ENCODE data around the gene MCAT.

Gene MCAT

GRCh38 chr22:43142880-43143562 is at the start of gene MCAT:
Gene MCAT (minus strand): TSS chr22:43143398. CDS start chr22:43143348, 50 bp downstream.
- peak within 1 kb of the TSS; percentile 99 for H3K4me3 ChIP-seq (ENCODE audit: low read depth, low read length)
- TF ChIP-seq CTCF (IDR thresholded peaks at IDR 0.05; ENCODE audit: borderline replicate concordance, insufficient read depth, low read depth, low read length) = no peak

GRCh38 chr22:43191831-43192230 is 48.6 kb upstream of the MCAT start:
- TF ChIP-seq CTCF (IDR thresholded peaks at IDR 0.05; ENCODE audit: borderline replicate concordance, insufficient read depth, low read depth, low read length) = no peak
- H3K4me3 ChIP-seq (ENCODE audit: low read depth, low read length) = no peak overlapping the region

GRCh38 chr22:43188829-43189545 is 45.8 kb upstream of the MCAT start:
- no peak for TF ChIP-seq CTCF (IDR thresholded peaks at IDR 0.05; ENCODE audit: borderline replicate concordance, insufficient read depth, low read depth, low read length)
- H3K4me3 ChIP-seq (ENCODE audit: low read depth, low read length) = no peak overlapping the region

- peak overlapping the region; percentile 79 for H3K4me3 ChIP-seq (ENCODE audit: low read depth, low read length)
Measured at GRCh38 chr22:43187171-43188099, 44.2 kb upstream of the MCAT start.

GRCh38 chr22:43186272-43187170 is 43.3 kb upstream of the MCAT start, which contains the start of gene TTLL12:
Gene TTLL12 (minus strand): TSS chr22:43187134. CDS start chr22:43187069, 65 bp downstream.
- TF ChIP-seq CTCF (IDR thresholded peaks at IDR 0.05; ENCODE audit: borderline replicate concordance, insufficient read depth, low read depth, low read length) = no peak
- peak within 1 kb of the TSS; percentile 79 for H3K4me3 ChIP-seq (ENCODE audit: low read depth, low read length)

More at GRCh38 chr22:43187171-43188099, 44.2 kb upstream of the MCAT start:
- TF ChIP-seq CTCF (IDR thresholded peaks at IDR 0.05; ENCODE audit: borderline replicate concordance, insufficient read depth, low read depth, low read length) = peak; percentile 89

- no peak for TF ChIP-seq CTCF (IDR thresholded peaks at IDR 0.05; ENCODE audit: borderline replicate concordance, insufficient read depth, low read depth, low read length)
- peak overlapping the region; percentile 79 for H3K4me3 ChIP-seq (ENCODE audit: low read depth, low read length)
Measured at GRCh38 chr22:43185860-43186261, 42.7 kb upstream of the MCAT start.
